DND-41 (cell line): ENCODE measurements around the gene B4GALT1.

Experiments
- ATAC-seq: fragments of 200-7000 bp; cut with Tn5 transposase; 3 replicates; pipeline ENCODE4 v1.9.1; 2021; ENCODE audit warnings: low read depth; ENCODE audit not compliant: insufficient read depth
- DNase-seq: peaks from one replicate; pipeline ENCODE4 v3.0.0-alpha.2; 2020
- H2AFZ ChIP-seq: 2 replicates; pipeline ENCODE4 v1.6.0; 2012; ENCODE audit warnings: low read depth, low read length
- H3K27ac ChIP-seq: 2 replicates; pipeline ENCODE4 v1.5.1; 2012; ENCODE audit warnings: low read length, inconsistent platforms
- H3K27me3 ChIP-seq: fragments of 200-600 bp; sonication (generic); 2 replicates; pipeline ENCODE4 v1.6.0; 2012; ENCODE audit warnings: low read length, mild to moderate bottlenecking, inconsistent platforms; ENCODE audit not compliant: insufficient read depth, poor library complexity
- H3K36me3 ChIP-seq: 2 replicates; pipeline ENCODE4 v1.5.1; 2012; ENCODE audit warnings: low read length, inconsistent platforms; ENCODE audit not compliant: insufficient read depth
- H3K4me1 ChIP-seq: 2 replicates; pipeline ENCODE4 v1.5.1; 2012; ENCODE audit warnings: mild to moderate bottlenecking, low read length; ENCODE audit not compliant: insufficient read depth
- H3K4me2 ChIP-seq: 2 replicates; pipeline ENCODE4 v1.6.0; 2012; ENCODE audit warnings: mild to moderate bottlenecking, moderate library complexity, low read length, inconsistent platforms; ENCODE audit not compliant: insufficient read depth
- H3K4me3 ChIP-seq, 2 experiments: fragments of 200-600 bp in 1 of 2; shearing (Covaris generic) in 1 of 2; 2 replicates each; pipeline ENCODE4 v1.5.1; 2012 to 2016; ENCODE audit warnings: inconsistent platforms in 2 of 2, low read length in 2 of 2, mild to moderate bottlenecking in 2 of 2, low read depth in 1 of 2, moderate library complexity in 1 of 2
- H3K79me2 ChIP-seq: 2 replicates; pipeline ENCODE4 v1.6.0; 2012; ENCODE audit warnings: low read length, inconsistent platforms; ENCODE audit not compliant: insufficient read depth
- H3K9ac ChIP-seq: 2 replicates; pipeline ENCODE4 v1.6.0; 2012; ENCODE audit warnings: low read depth, mild to moderate bottlenecking, inconsistent platforms, low read length, moderate library complexity
- H3K9me3 ChIP-seq: 2 replicates; pipeline ENCODE4 v1.5.1; 2012; ENCODE audit warnings: low read length, moderate library complexity, mild to moderate bottlenecking, inconsistent platforms; ENCODE audit not compliant: insufficient read depth, severe bottlenecking
- H4K20me1 ChIP-seq: 2 replicates; pipeline ENCODE4 v1.6.0; 2012; ENCODE audit warnings: low read length; ENCODE audit not compliant: insufficient read depth
- EZH2 ChIP-seq: IDR thresholded peaks from 3 replicates; pipeline ENCODE4 v1.6.1; 2012; ENCODE audit warnings: borderline replicate concordance, low read depth, mild to moderate bottlenecking, moderate library complexity, low read length, inconsistent platforms; ENCODE audit not compliant: severe bottlenecking
- TF ChIP-seq, protein P1 (sequence below): IDR thresholded peaks from 2 replicates; pipeline ENCODE4 v1.5.1; 2012; ENCODE audit warnings: borderline replicate concordance, low read length, moderate library complexity, mild to moderate bottlenecking; ENCODE audit not compliant: poor library complexity, severe bottlenecking; ENCODE audit errors: extremely low read depth

B4GALT1 gene

GRCh38 chr9:33182519-33182918 is 15.4 kb upstream of the B4GALT1 start:
- H3K4me3 ChIP-seq: no peak overlapping the region
- no peak for ATAC-seq
- no peak for DNase-seq
- H2AFZ ChIP-seq: no peak overlapping the region
- H3K4me1 ChIP-seq: no peaks in the 10 kb centered on the region
- H3K9me3 ChIP-seq: no peaks in the 10 kb centered on the region
- H3K27ac ChIP-seq: no peak overlapping the region
- no peaks in the 10 kb centered on the region for H3K36me3 ChIP-seq
- H4K20me1 ChIP-seq: no peaks in the 10 kb centered on the region
- no peaks in the 10 kb centered on the region for H3K79me2 ChIP-seq
- H3K4me2 ChIP-seq: no peak overlapping the region
- peaks cover 3% of the 10 kb centered on the region for H3K27me3 ChIP-seq
- TF ChIP-seq EZH2: no peak
- TF ChIP-seq, protein P1, sequence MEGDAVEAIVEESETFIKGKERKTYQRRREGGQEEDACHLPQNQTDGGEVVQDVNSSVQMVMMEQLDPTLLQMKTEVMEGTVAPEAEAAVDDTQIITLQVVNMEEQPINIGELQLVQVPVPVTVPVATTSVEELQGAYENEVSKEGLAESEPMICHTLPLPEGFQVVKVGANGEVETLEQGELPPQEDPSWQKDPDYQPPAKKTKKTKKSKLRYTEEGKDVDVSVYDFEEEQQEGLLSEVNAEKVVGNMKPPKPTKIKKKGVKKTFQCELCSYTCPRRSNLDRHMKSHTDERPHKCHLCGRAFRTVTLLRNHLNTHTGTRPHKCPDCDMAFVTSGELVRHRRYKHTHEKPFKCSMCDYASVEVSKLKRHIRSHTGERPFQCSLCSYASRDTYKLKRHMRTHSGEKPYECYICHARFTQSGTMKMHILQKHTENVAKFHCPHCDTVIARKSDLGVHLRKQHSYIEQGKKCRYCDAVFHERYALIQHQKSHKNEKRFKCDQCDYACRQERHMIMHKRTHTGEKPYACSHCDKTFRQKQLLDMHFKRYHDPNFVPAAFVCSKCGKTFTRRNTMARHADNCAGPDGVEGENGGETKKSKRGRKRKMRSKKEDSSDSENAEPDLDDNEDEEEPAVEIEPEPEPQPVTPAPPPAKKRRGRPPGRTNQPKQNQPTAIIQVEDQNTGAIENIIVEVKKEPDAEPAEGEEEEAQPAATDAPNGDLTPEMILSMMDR: no peak
- no peak overlapping the region for H3K9ac ChIP-seq

GRCh38 chr9:33180526-33181184 is 13.5 kb upstream of the B4GALT1 start:
- no peak overlapping the region for H3K4me3 ChIP-seq
- ATAC-seq (no peak), DNase-seq (no peak)
- H3K27me3 ChIP-seq: no peaks in the 10 kb centered on the region
- TF ChIP-seq EZH2: no peak
- H4K20me1 ChIP-seq: no peaks in the 10 kb centered on the region
- no peaks in the 10 kb centered on the region for H3K4me1 ChIP-seq
- no peaks in the 10 kb centered on the region for H3K36me3 ChIP-seq
- no peak overlapping the region for H3K4me2 ChIP-seq
- H3K9me3 ChIP-seq: no peaks in the 10 kb centered on the region
- H3K79me2 ChIP-seq: no peaks in the 10 kb centered on the region
- no peak overlapping the region for H3K27ac ChIP-seq
- H3K9ac ChIP-seq: no peak overlapping the region
- H2AFZ ChIP-seq: no peak overlapping the region

DNA sequence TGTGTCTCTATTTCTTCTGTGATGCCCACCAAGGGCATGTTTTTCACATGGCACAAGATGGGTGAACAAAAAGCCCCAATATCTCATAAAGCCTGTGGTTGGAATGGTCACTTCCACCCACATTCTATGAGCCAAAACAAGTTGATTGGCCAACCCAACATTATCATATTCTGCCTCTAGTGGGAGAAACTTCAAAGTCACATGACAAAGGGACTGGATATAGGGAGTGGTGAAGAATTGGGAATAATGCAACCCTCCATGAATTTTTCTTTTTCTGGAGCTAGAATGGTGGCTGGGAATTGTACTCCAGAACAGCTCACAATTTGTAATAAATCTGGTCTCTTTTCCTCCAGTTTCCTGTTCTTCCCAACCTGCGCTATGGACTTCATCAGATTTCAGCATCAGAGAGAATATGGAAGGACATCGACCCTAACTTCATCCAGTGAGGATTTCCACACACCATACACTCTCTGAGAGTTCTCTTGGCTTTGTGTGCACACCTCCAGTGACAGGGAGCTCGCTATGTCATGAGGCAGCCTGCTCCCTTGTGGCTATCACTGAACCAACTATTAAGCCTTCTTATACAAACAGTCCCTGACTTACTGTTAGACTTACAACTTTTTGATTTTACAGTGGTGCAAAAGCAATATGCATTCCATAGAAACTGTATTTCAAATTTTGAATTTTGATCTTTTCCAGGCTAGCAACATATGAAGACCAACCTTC is 12.0 kb upstream of the B4GALT1 start:
- Histone ChIP-seq H3K4me1 (no peaks in the 10 kb centered on the region), H2AFZ (no peak overlapping the region), H3K4me2 (no peak overlapping the region), H4K20me1 (no peaks in the 10 kb centered on the region), H3K27ac (no peak overlapping the region), H3K4me3 (no peak overlapping the region), H3K9ac (no peak overlapping the region), H3K36me3 (no peaks in the 10 kb centered on the region), H3K79me2 (no peaks in the 10 kb centered on the region), H3K9me3 (no peaks in the 10 kb centered on the region), H3K27me3 (no peaks in the 10 kb centered on the region)
- ATAC-seq (no peak), DNase-seq (no peak)
- TF ChIP-seq, protein P1: no peak
- TF ChIP-seq EZH2: no peak

DNA sequence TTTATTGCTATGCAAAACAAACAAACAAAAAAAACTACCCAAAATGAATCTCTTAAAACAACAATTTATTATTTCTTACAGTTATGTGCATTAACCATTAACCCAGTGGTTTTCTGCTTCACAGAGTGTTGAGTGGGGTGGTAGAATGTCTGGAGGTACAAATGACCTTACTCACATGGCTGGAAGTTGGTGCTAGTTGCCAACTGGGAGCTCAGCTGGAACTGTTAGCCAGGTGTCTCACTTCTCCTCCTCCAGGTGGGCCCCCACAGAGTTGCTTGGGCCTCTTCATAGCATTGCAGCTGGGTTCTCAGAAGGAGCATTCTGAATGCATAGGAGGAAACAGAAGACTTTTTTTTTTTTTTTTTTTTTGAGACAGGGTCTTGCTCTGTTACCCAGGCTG is 10.5 kb upstream of the B4GALT1 start:
- DNase-seq (no peak), ATAC-seq (no peak)
- Histone ChIP-seq H3K36me3 (no peaks in the 10 kb centered on the region), H3K79me2 (no peaks in the 10 kb centered on the region), H3K9me3 (no peaks in the 10 kb centered on the region), H3K27ac (no peak overlapping the region), H3K4me2 (no peak overlapping the region), H3K4me1 (no peaks in the 10 kb centered on the region), H2AFZ (no peak overlapping the region), H3K4me3 (no peak overlapping the region), H3K27me3 (no peaks in the 10 kb centered on the region), H3K9ac (no peak overlapping the region), H4K20me1 (no peaks in the 10 kb centered on the region)
- TF ChIP-seq, protein P1: no peak
- TF ChIP-seq EZH2: no peak
